Activated CD4-positive, alpha-beta T cell treated with anti-CD3 and anti-CD28 coated beads, Interleukin-2, Interleukin-6, amounts not matched to agents 100 ng/mL and 50 ng/mL, durations not matched to agents 16 hours and 8 hours (primary cell): ENCODE measurements around the gene GABRB1.

ENCODE experiments used
- DNase-seq: peaks from one replicate; pipeline ENCODE4 v3.0.0-alpha.2; 2020

The GABRB1 gene

GRCh38 chr4:47031011-47031678 lies at the start of gene GABRB1:
Gene GABRB1, plus strand, starts transcription at chr4:47031567.
- DNase-seq = peak; percentile 6

GRCh38 chr4:46984781-46985180 lies 46.6 kb upstream of the GABRB1 start:
- no peak for DNase-seq

- no peak for DNase-seq
Observed at GRCh38 chr4:46986922-46987638, 44.3 kb upstream of the GABRB1 start.

- DNase-seq = no peak
Observed at GRCh38 chr4:46992338-46992737, 39.0 kb upstream of the GABRB1 start.

GRCh38 chr4:46993075-46994006 lies 38.0 kb upstream of the GABRB1 start, which contains the start of gene GABRA4:
Gene GABRA4, minus strand, starts transcription at chr4:46993581. Its CDS starts 157 bp downstream, at chr4:46993424.
- DNase-seq = no peak

GRCh38 chr4:46994007-46994405 lies 37.4 kb upstream of the GABRB1 start:
- DNase-seq = no peak

- no peak for DNase-seq
Observed at GRCh38 chr4:46999566-46999965, 31.8 kb upstream of the GABRB1 start.

GRCh38 chr4:47000406-47000805 lies 31.0 kb upstream of the GABRB1 start:
- no peak for DNase-seq

GRCh38 chr4:47002580-47002979 lies 28.8 kb upstream of the GABRB1 start:
- no peak for DNase-seq

GRCh38 chr4:47010347-47010911 lies 20.9 kb upstream of the GABRB1 start:
- no peak for DNase-seq

GRCh38 chr4:47010912-47011446 lies 20.4 kb upstream of the GABRB1 start:
- peak; percentile 23 for DNase-seq

GRCh38 chr4:47012676-47013075 lies 18.7 kb upstream of the GABRB1 start:
- DNase-seq = no peak

- no peak for DNase-seq
Observed at GRCh38 chr4:47013373-47013772, 18.0 kb upstream of the GABRB1 start.

GRCh38 chr4:47017081-47017480 lies 14.3 kb upstream of the GABRB1 start:
- DNase-seq = no peak

- DNase-seq = no peak
Observed at GRCh38 chr4:47017494-47017893, 13.9 kb upstream of the GABRB1 start.

- no peak for DNase-seq
Observed at GRCh38 chr4:47031751-47032404, 511 bp downstream of the GABRB1 start.

GRCh38 chr4:47032405-47033106 lies 1.2 kb downstream of the GABRB1 start:
- peak; percentile 56 for DNase-seq

- no peak for DNase-seq
Observed at GRCh38 chr4:47038263-47038662, 6.9 kb downstream of the GABRB1 start.

GRCh38 chr4:47040828-47041227 lies 9.5 kb downstream of the GABRB1 start:
- no peak for DNase-seq

GRCh38 chr4:47043821-47044220 lies 12.5 kb downstream of the GABRB1 start:
- no peak for DNase-seq

- DNase-seq = no peak
Observed at GRCh38 chr4:47045261-47045660, 13.9 kb downstream of the GABRB1 start.

- no peak for DNase-seq
Observed at GRCh38 chr4:47049347-47049746, 18.0 kb downstream of the GABRB1 start.
